GM23338 (cell line): Measurements from ENCODE around the gene ZNF48.

Source experiments
- CREB1 ChIP-seq: fragments of 250-450 bp; sonication (Bioruptor Pico); IDR thresholded peaks from 2 replicates; pipeline ENCODE4 v1.5.0; 2020; ENCODE audit warnings: low read depth, mild to moderate bottlenecking, moderate library complexity
- CTCF ChIP-seq, 2 experiments: fragments of 200-600 bp in 1 of 2; sonication (generic) in 1 of 2; conservative IDR thresholded peaks; 2 replicates each; pipeline versions ENCODE4 v1.5.1 to v1.6.1; 2016 to 2017; ENCODE audit warnings: antibody characterized with exemption in 2 of 2, low read depth in 2 of 2, mild to moderate bottlenecking in 2 of 2, moderate library complexity in 1 of 2
- ETS1 ChIP-seq: IDR thresholded peaks from 2 replicates; pipeline ENCODE4 v1.6.1; 2016; ENCODE audit warnings: antibody characterized with exemption
- EZH2phosphoT487 ChIP-seq: fragments of 200-600 bp; sonication (generic); IDR thresholded peaks from one replicate; pipeline ENCODE4 v1.8.1; 2018; ENCODE audit warnings: antibody characterized with exemption; ENCODE audit not compliant: unreplicated experiment
- POLR2AphosphoS5 ChIP-seq: IDR thresholded peaks from 2 replicates; pipeline ENCODE4 v1.6.1; 2016; ENCODE audit warnings: antibody characterized with exemption, low read depth
- REST ChIP-seq: IDR thresholded peaks from one replicate; pipeline ENCODE4 v1.6.1; 2018; ENCODE audit warnings: antibody characterized with exemption; ENCODE audit not compliant: unreplicated experiment

- peak in 1 of 2 experiments; percentile 51; a peak in 2 of 4 replicates for TF ChIP-seq CTCF (conservative IDR thresholded peaks at IDR 0.05; ENCODE audit: low read depth in 2 of 2)
- TF ChIP-seq REST = no peak
- TF ChIP-seq CREB1 (CRISPR knock-in tag) = no peak
- TF ChIP-seq EZH2phosphoT487 = no peak
- no peak for TF ChIP-seq POLR2AphosphoS5
- TF ChIP-seq ETS1 = no peak
These were observed 36.0 kb upstream of the ZNF48 start for GRCh38 chr16:30358990-30359870.
